ENCODE results near the gene RHPN2. TPM values are rescaled to one million over a fixed set of nuclear protein-coding genes. Genes with fewer than 3 reads are reported as not detected.

Gene RHPN2
- total RNA-seq, 1 experiment from 2014 or later = 29.2 TPM

GRCh38 chr19:32928806-32929205, 135.9 kb downstream of the RHPN2 start:
- Histone ChIP-seq H3K4me1 (ENCODE audit: insufficient read depth, low read length) (no peaks in the 10 kb centered on the region), H2BK15ac (ENCODE audit: low read depth, low read length) (no peak overlapping the region), H3K23me2 (ENCODE audit: insufficient read length, low read depth, low read length, poor library complexity, severe bottlenecking) (no peaks in the 10 kb centered on the region), H3K9ac (ENCODE audit: extremely low read depth, insufficient read length, low read length) (no peak overlapping the region), H2BK5ac (ENCODE audit: insufficient read length, low read length) (no peak overlapping the region), H3K23ac (ENCODE audit: insufficient read length, low read depth, low read length) (no peak overlapping the region), H4K20me1 (ENCODE audit: control insufficient read depth, insufficient read depth, insufficient read length) (no peaks in the 10 kb centered on the region), H3K27ac (ENCODE audit: insufficient read length, low read depth, low read length) (no peak overlapping the region), H3K4ac (ENCODE audit: low read depth, low read length) (no peak overlapping the region), H2AK5ac (ENCODE audit: insufficient read length, low read length) (no peak overlapping the region), H3K27me3 (ENCODE audit: insufficient read depth, low read length) (no peaks in the 10 kb centered on the region), H3K18ac (ENCODE audit: insufficient read length, low read depth, low read length) (no peak overlapping the region), H2AFZ (ENCODE audit: low read length) (no peak overlapping the region), H3K9me3 (ENCODE audit: control insufficient read depth, low read depth, low read length) (no peaks in the 10 kb centered on the region), H3K56ac (ENCODE audit: insufficient read length, low read depth, low read length) (no peak overlapping the region), H4K8ac (replicated peaks; ENCODE audit: insufficient read length, low read depth, low read length) (no peak overlapping the region), H2BK20ac (ENCODE audit: low read depth, low read length, poor library complexity, severe bottlenecking) (no peak overlapping the region), H4K5ac (ENCODE audit: insufficient read length, low read depth, low read length) (no peak overlapping the region), H3K79me2 (ENCODE audit: insufficient read depth, low read length) (no peaks in the 10 kb centered on the region), H3K79me1 (ENCODE audit: insufficient read depth, low read depth, low read length, poor library complexity, severe bottlenecking) (no peaks in the 10 kb centered on the region), H3K4me2 (ENCODE audit: insufficient read depth, insufficient read length, low read length) (no peak overlapping the region), H3T11ph (ENCODE audit: low read length) (no peak overlapping the region), H2BK120ac (ENCODE audit: low read depth, low read length, poor library complexity, severe bottlenecking) (no peak overlapping the region), H3K14ac (ENCODE audit: insufficient read depth, low read length) (no peak overlapping the region), H2BK12ac (ENCODE audit: insufficient read length, low read depth, low read length) (no peak overlapping the region), H4K91ac (ENCODE audit: insufficient read length, low read depth, low read length) (no peak overlapping the region)
- no peak for TF ChIP-seq CTCF (conservative IDR thresholded peaks at IDR 0.05)
- DNase-seq = no peak
- no CpG with 5 or more reads among the region's 2 CpGs for WGBS (ENCODE audit: extremely low coverage, insufficient read length, low lambda C conversion rate)
- H3K9me3 Mint-ChIP-seq = peaks cover 0 to 3% of the 10 kb centered on the region in 2 experiments; a peak in 1 of 5 replicates
- H3K27me3 Mint-ChIP-seq (ENCODE audit: low read depth) = no peaks in the 10 kb centered on the region
- H3K4me1 Mint-ChIP-seq = no peaks in the 10 kb centered on the region
- peak overlapping the region in 1 of 3 experiments; percentile 78; a peak in 1 of 7 replicates for H3K27ac Mint-ChIP-seq
- peaks cover 17 to 60% (median 45%) of the 10 kb centered on the region in 3 experiments; a peak in 6 of 7 replicates for H3K36me3 Mint-ChIP-seq (ENCODE audit: insufficient read depth in 1 of 3, low read depth in 3 of 3)
- H3K4me3 Mint-ChIP-seq = no peak overlapping the region

Other genes with a start within 250 kb of the RHPN2 start
- not detected in 2 replicates for gene SLC7A9, start 195.1 kb downstream of the RHPN2 start, total RNA-seq (2021)
- 21.4 and 22.1 TPM in 2 replicates for gene CEP89, start 92.9 kb downstream of the RHPN2 start, total RNA-seq (2021)
- 6.0 and 7.2 TPM in 2 replicates for gene FAAP24, start 92.6 kb downstream of the RHPN2 start, total RNA-seq (2021)
- 11.7 and 12.2 TPM in 2 replicates for gene GPATCH1, start 16.3 kb upstream of the RHPN2 start, total RNA-seq (2021)
- not detected in 2 replicates for gene WDR88, start 67.2 kb upstream of the RHPN2 start, total RNA-seq (2021)
- gene LRP3, start 129.4 kb upstream of the RHPN2 start, total RNA-seq (2021) = 29.2 and 34.4 TPM in 2 replicates
- 2.5 and 2.9 TPM in 2 replicates for gene SLC7A10, start 161.0 kb upstream of the RHPN2 start, total RNA-seq (2021)
- 3.2 and 3.7 TPM in 2 replicates for gene CEBPA, start 237.6 kb upstream of the RHPN2 start, total RNA-seq (2021)

Data from H9 (cell line).